Left lobe of liver (tissue), 2 donors: Measurements from ENCODE around the gene ZCCHC7. TPM values are rescaled to one million over a fixed set of nuclear protein-coding genes. Genes with fewer than 3 reads are reported as not detected.

Source experiments
- ATAC-seq: fragments of 200-7000 bp; cut with Tn5 transposase; one replicate; pipeline ENCODE4 v1.9.1; 2020; ENCODE audit warnings: mild to moderate bottlenecking, moderate library complexity
- DNase-seq: peaks from one replicate; pipeline ENCODE4 v3.0.0-alpha.2; 2020; ENCODE audit warnings: low spot score
- total RNA-seq: library from RNA; stranded (reverse); gene quantifications from one replicate; pipeline ENCODE4 v1.2.1, GENCODE V29; 2021
- donor health status: DM: no; HTN: no; CAD: no; lungs with moderate emphysema.
- donor health status: DM: no; HTN: yes; CAD: no.

The ZCCHC7 gene
- total RNA-seq, 1 donor from 2014 or later: 6.5 TPM

DNA sequence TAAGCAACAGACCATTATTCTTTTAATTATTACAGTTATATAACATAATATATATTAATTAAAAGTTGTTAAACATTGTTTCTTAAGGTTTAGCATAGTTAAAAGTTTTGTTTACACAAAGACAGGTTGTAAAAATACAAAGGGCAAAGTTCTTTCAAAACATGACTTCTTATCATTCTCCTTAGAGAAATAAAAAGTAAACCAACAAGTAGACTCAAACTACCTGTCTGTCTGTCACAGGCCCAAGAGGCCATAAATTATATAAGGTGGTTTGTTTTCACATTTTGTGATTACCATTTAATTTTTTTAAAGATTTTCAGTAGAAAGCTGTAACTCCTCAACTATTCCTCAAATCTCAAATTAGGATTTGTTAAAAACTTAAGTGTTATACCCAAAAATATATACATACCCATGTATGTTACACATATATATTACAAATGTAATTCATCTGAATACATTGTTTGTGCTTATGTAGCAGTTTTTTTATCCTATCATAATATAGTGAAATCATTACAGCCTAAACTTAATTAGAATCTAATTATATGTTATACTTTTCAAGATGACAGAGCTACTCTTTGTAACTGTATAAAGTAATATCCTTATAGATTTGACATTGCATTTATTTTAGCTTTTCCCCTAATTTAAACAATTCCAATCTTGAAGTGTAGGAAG lies 208.3 kb downstream of the ZCCHC7 start:
- DNase-seq: no peak
- ATAC-seq: no peak

- DNase-seq (no peak), ATAC-seq (no peak)
These were observed 209.2 kb downstream of the ZCCHC7 start for GRCh38 chr9:37329576-37329975.

- no peak for ATAC-seq
- DNase-seq: no peak
These were observed 211.5 kb downstream of the ZCCHC7 start for GRCh38 chr9:37331871-37332270.

DNA sequence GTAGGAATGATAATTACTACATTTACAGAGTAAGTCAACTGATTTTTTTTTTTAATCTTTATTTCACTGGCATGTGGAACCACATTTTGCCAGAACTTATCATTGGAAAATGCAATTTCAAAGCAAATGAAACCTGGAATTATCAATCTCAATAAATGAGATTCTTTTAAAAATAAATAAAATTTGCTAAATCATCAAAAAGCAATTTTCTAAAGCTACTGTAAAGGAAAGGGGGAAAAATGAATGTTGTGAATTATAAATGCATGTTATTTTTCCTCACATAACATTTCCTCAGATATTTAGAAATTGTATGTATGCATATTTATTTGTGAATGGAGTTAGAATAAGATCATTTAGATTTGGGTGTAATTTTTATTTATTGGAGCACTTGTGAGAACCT lies 212.2 kb downstream of the ZCCHC7 start:
- ATAC-seq (no peak), DNase-seq (no peak)

GRCh38 chr9:37333288-37333687 lies 212.9 kb downstream of the ZCCHC7 start:
- ATAC-seq (no peak), DNase-seq (no peak)

DNA sequence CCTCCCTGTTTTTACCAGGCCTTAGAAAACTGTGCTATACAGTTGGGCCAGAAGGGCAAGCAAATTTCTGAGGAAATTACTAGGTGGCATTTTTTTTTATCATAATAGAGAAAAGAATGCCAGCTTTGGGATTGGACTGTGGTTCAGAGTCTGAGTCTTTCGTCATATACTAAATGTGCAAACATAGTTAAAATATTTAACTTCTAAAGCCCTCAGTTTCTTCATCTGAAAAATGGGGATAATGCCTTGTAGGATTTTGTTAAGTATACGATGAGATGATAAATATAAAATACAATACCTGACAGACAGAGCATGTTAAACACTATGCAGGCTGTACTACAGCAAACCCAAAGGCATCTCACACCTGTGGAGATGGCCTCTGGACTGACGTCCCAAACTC lies 214.9 kb downstream of the ZCCHC7 start:
- ATAC-seq: no peak

DNA sequence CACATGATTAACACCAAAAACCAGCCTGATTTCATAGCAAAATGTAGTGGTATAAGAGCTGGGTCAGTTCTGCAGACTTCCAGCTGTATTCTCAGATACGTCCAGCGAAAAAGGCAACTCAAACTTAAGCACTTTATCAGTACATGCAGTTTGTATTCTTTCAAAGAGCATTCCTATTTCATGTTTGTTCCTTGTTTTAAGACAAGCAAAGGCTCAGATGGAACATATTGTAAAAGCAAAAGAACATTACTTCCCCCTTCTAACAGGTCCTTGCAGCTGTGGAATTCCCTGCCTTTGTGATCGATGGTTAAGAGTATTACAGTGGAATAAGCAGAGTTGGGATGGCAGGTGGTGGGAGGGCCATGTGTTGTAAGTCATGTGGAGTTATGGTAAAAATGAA lies 215.8 kb downstream of the ZCCHC7 start:
- ATAC-seq: no peak
- no peak for DNase-seq

More for the DNA sequence above, 214.9 kb downstream of the ZCCHC7 start:
- DNase-seq: no peak

GRCh38 chr9:37337301-37337890 lies 217.0 kb downstream of the ZCCHC7 start:
- ATAC-seq (no peak), DNase-seq (no peak)

DNA sequence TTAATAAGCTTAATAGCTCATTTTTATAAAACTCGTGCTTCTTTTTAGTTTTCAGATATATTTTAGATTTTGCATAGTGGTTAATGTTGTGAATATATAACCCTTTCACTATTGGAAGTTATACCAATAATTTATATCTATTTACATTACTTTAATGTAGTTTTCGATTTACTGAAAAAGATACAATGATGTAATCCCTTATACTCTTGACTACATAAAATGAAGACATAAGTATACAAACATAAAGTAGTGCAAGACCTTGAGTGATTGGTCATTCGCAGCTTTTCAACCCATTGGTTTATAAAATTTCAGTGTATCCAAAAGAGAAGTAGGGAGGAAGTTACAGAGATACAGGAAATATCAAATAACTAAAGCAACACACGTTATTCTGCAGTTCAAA lies 217.8 kb downstream of the ZCCHC7 start:
- ATAC-seq (no peak), DNase-seq (no peak)

- ATAC-seq: no peak
- DNase-seq: no peak
These were observed 219.5 kb downstream of the ZCCHC7 start for GRCh38 chr9:37339923-37340322.

GRCh38 chr9:37340961-37341360 lies 220.6 kb downstream of the ZCCHC7 start:
- no peak for DNase-seq
- no peak for ATAC-seq

DNA sequence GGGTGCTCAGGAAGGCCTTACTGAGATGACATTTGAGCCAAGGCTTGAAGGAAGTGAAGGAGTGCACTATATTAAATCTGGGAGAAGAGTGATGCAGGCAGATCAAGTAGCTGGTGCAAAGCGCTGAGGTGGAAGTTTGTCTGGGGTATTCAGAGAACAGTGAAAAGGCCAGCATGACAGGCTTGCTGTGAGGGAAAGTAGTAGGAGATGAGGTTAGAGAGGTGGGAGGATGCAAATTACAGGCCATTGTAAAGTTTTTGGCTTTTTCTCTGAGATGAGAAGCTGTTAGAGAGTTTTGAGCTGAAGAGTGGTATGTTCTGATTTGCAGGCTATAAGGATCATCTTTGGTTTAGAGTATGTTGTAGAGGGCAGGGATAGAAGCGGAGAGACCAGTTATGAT lies 221.3 kb downstream of the ZCCHC7 start:
- ATAC-seq (no peak), DNase-seq (no peak)

DNA sequence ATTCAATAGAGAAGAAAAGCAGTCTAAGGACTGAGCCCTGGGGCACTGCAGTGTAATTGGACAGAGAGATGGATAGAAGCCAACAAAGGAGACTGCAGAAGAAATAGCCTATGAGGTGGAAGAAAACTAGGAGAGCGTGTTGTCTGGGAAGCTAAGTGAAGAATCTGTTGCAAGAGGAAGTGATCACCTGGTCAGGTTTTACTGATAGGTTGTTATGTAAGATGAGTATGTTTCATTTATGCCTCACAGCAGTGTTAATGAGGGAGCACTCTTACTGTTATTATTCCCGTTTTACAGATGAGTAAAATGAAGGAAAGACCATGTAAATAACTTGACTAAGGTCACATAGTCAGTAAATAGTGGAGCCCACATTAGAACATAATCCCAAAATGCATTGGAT lies 222.1 kb downstream of the ZCCHC7 start:
- no peak for DNase-seq

GRCh38 chr9:37342895-37343294 lies 222.5 kb downstream of the ZCCHC7 start:
- DNase-seq (no peak), ATAC-seq (no peak)

More for the DNA sequence above, 222.1 kb downstream of the ZCCHC7 start:
- no peak for ATAC-seq

GRCh38 chr9:37343724-37344123 lies 223.3 kb downstream of the ZCCHC7 start:
- ATAC-seq: no peak

DNA sequence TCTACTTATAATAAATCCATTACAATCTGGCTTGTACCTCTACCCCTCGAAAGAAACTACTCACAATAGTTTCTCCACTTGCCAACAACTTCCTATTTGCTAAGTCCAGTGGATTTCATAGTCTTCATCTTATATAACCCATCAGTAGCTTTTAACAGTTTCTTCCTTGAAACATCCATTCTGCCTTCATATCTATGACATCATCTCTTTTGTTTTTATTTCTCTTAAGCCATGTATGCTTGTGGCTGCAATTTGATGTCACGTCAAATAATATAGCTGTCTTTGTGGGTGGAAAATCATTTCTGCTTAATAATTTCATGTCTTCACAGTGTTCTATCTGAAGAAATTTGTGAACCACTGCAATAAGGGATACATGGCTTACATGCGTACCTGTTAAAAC lies 224.7 kb downstream of the ZCCHC7 start:
- DNase-seq (no peak), ATAC-seq (no peak)

More at GRCh38 chr9:37343724-37344123, 223.3 kb downstream of the ZCCHC7 start:
- no peak for DNase-seq

- ATAC-seq (no peak), DNase-seq (no peak)
These were observed 228.5 kb downstream of the ZCCHC7 start for GRCh38 chr9:37348917-37349316.

DNA sequence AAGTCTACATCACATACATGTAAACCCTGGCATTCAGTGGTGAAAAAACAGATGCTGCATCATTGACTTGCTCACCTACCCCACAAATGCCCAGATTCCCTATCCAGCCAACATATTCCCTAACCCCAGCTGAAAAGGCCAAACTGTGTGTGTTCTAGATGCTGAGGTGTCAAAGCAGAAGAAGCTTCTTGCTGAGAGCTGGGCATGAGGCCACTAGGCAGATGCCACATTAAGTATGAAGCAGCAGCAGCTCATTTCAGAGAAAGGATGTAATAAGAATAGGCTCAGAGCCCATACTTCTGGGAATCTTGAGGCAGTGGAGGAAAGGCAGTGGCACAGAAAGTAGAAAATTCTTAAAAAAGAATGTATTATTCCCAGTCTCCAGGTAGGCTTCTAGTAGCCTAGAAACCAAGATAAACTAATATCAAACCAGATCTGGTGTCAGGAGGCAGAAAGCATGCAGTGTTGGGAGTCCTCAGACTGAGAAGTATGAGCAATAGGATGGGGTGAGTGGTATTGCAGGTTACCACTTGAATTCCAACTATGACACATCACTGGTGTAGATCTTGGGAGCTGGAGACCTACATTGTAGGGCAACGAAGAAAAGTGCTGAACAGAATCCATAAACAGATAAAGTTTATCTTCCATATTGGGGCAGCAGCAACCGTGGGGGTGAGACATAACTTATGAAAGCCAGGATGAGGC lies 230.3 kb downstream of the ZCCHC7 start:
- DNase-seq: no peak
- no peak for ATAC-seq

- ATAC-seq: no peak
- DNase-seq: no peak
These were observed 233.4 kb downstream of the ZCCHC7 start for GRCh38 chr9:37353791-37354190.

GRCh38 chr9:37362430-37362829 lies 242.1 kb downstream of the ZCCHC7 start:
- ATAC-seq (no peak), DNase-seq (no peak)

- ATAC-seq (no peak), DNase-seq (no peak)
These were observed 242.8 kb downstream of the ZCCHC7 start for GRCh38 chr9:37363124-37363523.

DNA sequence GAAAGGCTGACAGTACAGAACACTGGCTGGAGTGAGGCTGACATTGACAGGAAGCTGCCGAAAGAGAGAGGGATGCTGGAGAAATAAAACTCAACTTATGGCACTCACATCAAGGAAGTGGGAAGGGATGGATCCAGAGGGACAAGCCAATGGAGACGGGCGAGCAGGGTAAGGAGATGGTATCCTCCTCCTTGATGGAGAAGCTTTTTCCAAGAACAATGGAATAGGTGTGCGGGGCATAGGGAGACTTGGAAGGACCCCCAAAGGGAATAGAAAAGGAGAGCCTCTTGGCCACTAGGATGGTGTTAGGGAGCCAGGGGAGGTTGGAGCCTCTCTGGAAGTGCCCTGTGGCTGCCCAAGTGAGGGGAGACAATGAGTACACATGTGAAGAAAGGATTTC lies 243.8 kb downstream of the ZCCHC7 start:
- no peak for ATAC-seq
- no peak for DNase-seq
